ENCODE results near the gene SLC25A33. TPM values are rescaled to one million over a fixed set of nuclear protein-coding genes. Genes with fewer than 3 reads are reported as not detected.

Gene SLC25A33
- total RNA-seq, 1 experiment from 2014 or later: 9.4 TPM

DNA sequence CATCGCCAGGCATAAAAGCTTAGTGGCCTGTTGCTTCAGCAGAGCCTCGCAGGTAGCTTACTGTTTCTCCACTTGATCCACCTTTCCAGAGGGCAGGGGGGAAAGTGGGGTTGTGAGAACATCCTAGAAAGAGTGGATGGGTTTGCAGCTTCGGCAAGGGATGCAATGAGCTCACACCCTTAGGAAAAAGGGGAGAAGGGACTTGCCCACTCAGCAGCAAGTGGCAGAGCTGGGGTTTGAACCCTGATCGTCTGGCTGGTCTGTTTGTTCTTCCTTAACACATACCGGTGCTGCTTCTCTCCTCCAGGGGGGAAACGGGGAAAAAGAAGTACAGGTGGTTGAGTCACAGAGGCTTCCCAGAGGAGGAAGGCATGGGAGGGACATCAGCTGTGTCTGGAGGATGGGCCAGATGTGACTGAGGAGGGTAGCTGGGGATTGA lies 50.5 kb downstream of the SLC25A33 start:
- DNase-seq: no peak
- Histone ChIP-seq H2BK5ac (ENCODE audit: insufficient read length, low read length) (no peak overlapping the region), H3K4me1 (ENCODE audit: insufficient read depth, low read length) (peaks cover 5% of the 10 kb centered on the region; the same call in 1 of the 2 replicates), H3K9me3 (ENCODE audit: control insufficient read depth, low read depth, low read length) (no peaks in the 10 kb centered on the region), H3K9ac (ENCODE audit: extremely low read depth, insufficient read length, low read length) (peak overlapping the region; percentile 57), H2AK5ac (ENCODE audit: insufficient read length, low read length) (no peak overlapping the region), H3K56ac (ENCODE audit: insufficient read length, low read depth, low read length) (no peak overlapping the region), H3K18ac (ENCODE audit: insufficient read length, low read depth, low read length) (no peak overlapping the region), H3K27ac (ENCODE audit: insufficient read length, low read depth, low read length) (no peak overlapping the region), H3K27me3 (ENCODE audit: insufficient read depth, low read length) (no peaks in the 10 kb centered on the region), H2BK12ac (ENCODE audit: insufficient read length, low read depth, low read length) (no peak overlapping the region), H4K5ac (ENCODE audit: insufficient read length, low read depth, low read length) (no peak overlapping the region), H3K79me2 (ENCODE audit: insufficient read depth, low read length) (peaks cover 14% of the 10 kb centered on the region; the same call in 1 of the 2 replicates), H3K79me1 (ENCODE audit: insufficient read depth, low read depth, low read length, poor library complexity, severe bottlenecking) (peaks cover 10% of the 10 kb centered on the region), H3K4ac (ENCODE audit: low read depth, low read length) (no peak overlapping the region), H3K4me2 (ENCODE audit: insufficient read depth, insufficient read length, low read length) (peak overlapping the region; percentile 84), H2BK15ac (ENCODE audit: low read depth, low read length) (no peak overlapping the region), H2AFZ (ENCODE audit: low read length) (no peak overlapping the region), H3K23ac (ENCODE audit: insufficient read length, low read depth, low read length) (no peak overlapping the region), H3K14ac (ENCODE audit: insufficient read depth, low read length) (no peak overlapping the region), H2BK20ac (ENCODE audit: low read depth, low read length, poor library complexity, severe bottlenecking) (no peak overlapping the region), H3T11ph (ENCODE audit: low read length) (no peak overlapping the region), H3K23me2 (ENCODE audit: insufficient read length, low read depth, low read length, poor library complexity, severe bottlenecking) (peaks cover 9% of the 10 kb centered on the region), H4K20me1 (ENCODE audit: control insufficient read depth, insufficient read depth, insufficient read length) (no peaks in the 10 kb centered on the region), H4K8ac (replicated peaks; ENCODE audit: insufficient read length, low read depth, low read length) (no peak overlapping the region), H4K91ac (ENCODE audit: insufficient read length, low read depth, low read length) (no peak overlapping the region), H2BK120ac (ENCODE audit: low read depth, low read length, poor library complexity, severe bottlenecking) (no peak overlapping the region)
- TF ChIP-seq, protein P1, sequence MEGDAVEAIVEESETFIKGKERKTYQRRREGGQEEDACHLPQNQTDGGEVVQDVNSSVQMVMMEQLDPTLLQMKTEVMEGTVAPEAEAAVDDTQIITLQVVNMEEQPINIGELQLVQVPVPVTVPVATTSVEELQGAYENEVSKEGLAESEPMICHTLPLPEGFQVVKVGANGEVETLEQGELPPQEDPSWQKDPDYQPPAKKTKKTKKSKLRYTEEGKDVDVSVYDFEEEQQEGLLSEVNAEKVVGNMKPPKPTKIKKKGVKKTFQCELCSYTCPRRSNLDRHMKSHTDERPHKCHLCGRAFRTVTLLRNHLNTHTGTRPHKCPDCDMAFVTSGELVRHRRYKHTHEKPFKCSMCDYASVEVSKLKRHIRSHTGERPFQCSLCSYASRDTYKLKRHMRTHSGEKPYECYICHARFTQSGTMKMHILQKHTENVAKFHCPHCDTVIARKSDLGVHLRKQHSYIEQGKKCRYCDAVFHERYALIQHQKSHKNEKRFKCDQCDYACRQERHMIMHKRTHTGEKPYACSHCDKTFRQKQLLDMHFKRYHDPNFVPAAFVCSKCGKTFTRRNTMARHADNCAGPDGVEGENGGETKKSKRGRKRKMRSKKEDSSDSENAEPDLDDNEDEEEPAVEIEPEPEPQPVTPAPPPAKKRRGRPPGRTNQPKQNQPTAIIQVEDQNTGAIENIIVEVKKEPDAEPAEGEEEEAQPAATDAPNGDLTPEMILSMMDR (conservative IDR thresholded peaks at IDR 0.05): no peak
- H3K4me3 Mint-ChIP-seq: peak overlapping the region; percentile 86 to 90
- H3K4me1 Mint-ChIP-seq: peaks cover 32 to 42% of the 10 kb centered on the region in 2 experiments
- no CpG with 5 or more reads among the region's 6 CpGs for WGBS (ENCODE audit: extremely low coverage, insufficient read length, low lambda C conversion rate)
- peaks cover 2 to 5% (median 3%) of the 10 kb centered on the region in 3 experiments; a peak in 4 of 7 replicates for H3K36me3 Mint-ChIP-seq (ENCODE audit: insufficient read depth in 1 of 3, low read depth in 3 of 3)
- no peak overlapping the region for H3K27ac Mint-ChIP-seq
- peaks cover 7% of the 10 kb centered on the region for H3K27me3 Mint-ChIP-seq (ENCODE audit: low read depth)
- H3K9me3 Mint-ChIP-seq: peaks cover 0 to 2% of the 10 kb centered on the region in 2 experiments; a peak in 2 of 5 replicates

Data from H9 (cell line).